WTC11 (cell line): ENCODE results near the gene ABHD4.

Experiments used
- CTCF ChIP-seq: fragments of 200-600 bp; IDR thresholded peaks from 2 replicates; pipeline ENCODE4 v1.8.0; 2022; ENCODE audit warnings: antibody characterized with exemption
- ELF4 ChIP-seq: sonication (generic); formaldehyde crosslinking; IDR thresholded peaks from 2 replicates; pipeline ENCODE4 v1.8.1; 2022; ENCODE audit warnings: low read depth, mild to moderate bottlenecking, moderate library complexity, missing genetic modification reagents
- SP1 ChIP-seq: sonication (generic); formaldehyde crosslinking; conservative IDR thresholded peaks from 2 replicates; pipeline ENCODE4 v1.8.1; 2022; ENCODE audit warnings: missing genetic modification reagents
- TEAD4 ChIP-seq: sonication (generic); formaldehyde crosslinking; IDR thresholded peaks from 2 replicates; pipeline ENCODE4 v1.8.0; 2022; ENCODE audit warnings: mild to moderate bottlenecking, missing genetic modification reagents

GRCh38 chr14:22564463-22564862 is 33.6 kb upstream of the ABHD4 start:
- TF ChIP-seq TEAD4 (no peak), SP1 (CRISPR knock-in tag) (no peak), CTCF (no peak), ELF4 (CRISPR knock-in tag) (no peak)
